IPS-18a (cell line): ENCODE results near the gene CPAMD8.

Experiments
- H3K27ac ChIP-seq: one replicate; pipeline ENCODE4 v1.5.1; 2013; ENCODE audit warnings: low read length
- H3K27me3 ChIP-seq: one replicate; pipeline ENCODE4 v1.6.1; 2013; ENCODE audit warnings: mild to moderate bottlenecking, low read length; ENCODE audit not compliant: control insufficient read depth, insufficient read depth
- H3K36me3 ChIP-seq: one replicate; pipeline ENCODE4 v1.6.1; 2013; ENCODE audit warnings: low read depth, low read length; ENCODE audit not compliant: control insufficient read depth
- H3K4me1 ChIP-seq: one replicate; pipeline ENCODE4 v1.6.1; 2013; ENCODE audit warnings: low read depth, low read length; ENCODE audit not compliant: control insufficient read depth
- H3K4me3 ChIP-seq: one replicate; pipeline ENCODE4 v1.5.1; 2013; ENCODE audit warnings: low read length
- H3K9ac ChIP-seq: one replicate; pipeline ENCODE4 v1.6.1; 2013; ENCODE audit warnings: mild to moderate bottlenecking, low read length, moderate library complexity
- H3K9me3 ChIP-seq: one replicate; pipeline ENCODE4 v1.6.1; 2013; ENCODE audit warnings: low read depth, low read length; ENCODE audit not compliant: control insufficient read depth

The CPAMD8 gene

GRCh38 chr19:17061205-17061604 lies 34.6 kb upstream of the CPAMD8 start:
- H3K27ac ChIP-seq: no peak overlapping the region
- H3K4me3 ChIP-seq: no peak overlapping the region
- H3K9me3 ChIP-seq: peaks cover 14% of the 10 kb centered on the region
- no peak overlapping the region for H3K9ac ChIP-seq
- H3K4me1 ChIP-seq: no peaks in the 10 kb centered on the region
- H3K27me3 ChIP-seq: no peaks in the 10 kb centered on the region
- H3K36me3 ChIP-seq: peaks cover 37% of the 10 kb centered on the region

DNA sequence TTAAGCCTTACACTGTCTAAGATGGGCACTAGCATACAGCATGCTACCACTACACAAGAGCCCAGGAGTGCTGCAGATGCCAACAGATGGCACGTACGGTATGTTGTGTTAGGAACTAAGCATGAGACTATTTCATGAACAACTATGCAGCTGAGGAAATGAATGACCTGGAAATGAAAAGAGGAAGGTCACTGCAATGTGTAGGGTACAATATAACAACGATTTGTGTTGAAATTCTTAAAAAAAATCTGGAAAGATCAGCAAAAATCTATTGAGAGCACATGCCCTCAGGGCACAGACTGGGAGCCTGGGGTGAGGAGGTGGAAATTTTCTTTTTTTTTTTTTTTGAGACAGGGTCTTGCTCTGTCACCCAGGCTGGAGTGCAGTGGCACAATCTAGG lies 34.2 kb upstream of the CPAMD8 start:
- Histone ChIP-seq H3K4me1 (no peaks in the 10 kb centered on the region), H3K27me3 (no peaks in the 10 kb centered on the region), H3K4me3 (no peak overlapping the region), H3K9ac (no peak overlapping the region), H3K9me3 (peaks cover 14% of the 10 kb centered on the region), H3K36me3 (peaks cover 35% of the 10 kb centered on the region), H3K27ac (no peak overlapping the region)

GRCh38 chr19:17058236-17058635 lies 31.6 kb upstream of the CPAMD8 start:
- Histone ChIP-seq H3K9ac (no peak overlapping the region), H3K36me3 (peaks cover 49% of the 10 kb centered on the region), H3K4me3 (no peak overlapping the region), H3K4me1 (no peaks in the 10 kb centered on the region), H3K27me3 (no peaks in the 10 kb centered on the region), H3K9me3 (peaks cover 14% of the 10 kb centered on the region), H3K27ac (no peak overlapping the region)

GRCh38 chr19:17055636-17056035 lies 29.0 kb upstream of the CPAMD8 start:
- Histone ChIP-seq H3K36me3 (peaks cover 61% of the 10 kb centered on the region), H3K27me3 (no peaks in the 10 kb centered on the region), H3K4me3 (no peak overlapping the region), H3K9ac (no peak overlapping the region), H3K4me1 (no peaks in the 10 kb centered on the region), H3K27ac (no peak overlapping the region), H3K9me3 (peaks cover 14% of the 10 kb centered on the region)

GRCh38 chr19:17054746-17055145 lies 28.1 kb upstream of the CPAMD8 start:
- Histone ChIP-seq H3K27me3 (no peaks in the 10 kb centered on the region), H3K9me3 (peaks cover 14% of the 10 kb centered on the region), H3K9ac (no peak overlapping the region), H3K36me3 (peaks cover 65% of the 10 kb centered on the region), H3K27ac (no peak overlapping the region), H3K4me1 (no peaks in the 10 kb centered on the region), H3K4me3 (no peak overlapping the region)

DNA sequence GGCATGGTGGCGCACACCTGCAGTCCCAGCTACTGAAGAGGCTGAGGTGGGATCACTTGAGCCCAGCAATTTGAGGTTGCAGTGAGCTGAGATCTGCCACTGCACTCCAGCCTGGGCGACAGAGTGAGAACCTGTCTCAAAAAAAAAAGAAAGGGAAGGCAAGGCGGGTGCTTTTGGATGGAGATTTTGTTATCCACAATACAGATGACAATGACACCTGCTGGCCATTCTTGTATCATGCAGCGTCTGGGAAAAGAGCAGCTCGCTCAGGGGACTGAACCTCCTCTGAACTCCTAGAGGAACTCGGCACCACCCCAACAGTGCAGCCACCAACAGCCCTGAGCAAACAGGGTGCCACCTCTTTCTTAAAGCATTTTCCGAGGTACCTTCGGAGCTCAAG lies 25.8 kb upstream of the CPAMD8 start:
- H3K4me1 ChIP-seq: no peaks in the 10 kb centered on the region
- no peaks in the 10 kb centered on the region for H3K27me3 ChIP-seq
- no peak overlapping the region for H3K4me3 ChIP-seq
- peaks cover 53% of the 10 kb centered on the region for H3K36me3 ChIP-seq
- H3K27ac ChIP-seq: no peak overlapping the region
- peaks cover under 1% of the 10 kb centered on the region for H3K9me3 ChIP-seq
- H3K9ac ChIP-seq: no peak overlapping the region

DNA sequence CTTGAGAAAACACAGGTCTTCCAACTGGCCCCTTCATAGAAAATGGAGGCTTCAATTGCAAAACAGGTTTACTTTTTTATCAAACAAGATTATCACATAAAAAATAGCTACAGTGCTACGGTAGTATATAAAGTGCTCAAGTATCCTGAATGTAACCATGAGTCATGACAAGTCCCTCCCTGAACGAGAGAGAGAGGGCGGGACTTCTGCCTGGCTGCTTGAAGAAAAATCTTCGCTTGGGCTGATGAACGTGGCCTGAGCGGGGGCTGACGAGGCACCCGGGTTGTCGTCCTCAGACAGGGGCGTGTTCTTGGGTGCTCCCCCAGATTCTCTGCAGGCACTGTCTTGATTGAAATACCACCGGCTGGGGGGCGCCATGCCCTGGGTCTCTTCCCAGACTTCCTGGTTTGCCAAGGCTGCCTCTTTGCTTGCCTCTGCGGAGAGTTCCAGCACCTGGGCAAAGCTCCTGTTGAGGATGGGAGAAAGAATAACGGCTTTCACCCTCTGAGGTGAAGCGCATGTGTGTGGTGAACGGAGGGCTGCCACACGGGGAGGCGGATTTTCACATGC lies 23.2 kb upstream of the CPAMD8 start:
- Histone ChIP-seq H3K36me3 (peaks cover 47% of the 10 kb centered on the region), H3K9ac (no peak overlapping the region), H3K27ac (no peak overlapping the region), H3K27me3 (no peaks in the 10 kb centered on the region), H3K4me1 (no peaks in the 10 kb centered on the region), H3K9me3 (no peaks in the 10 kb centered on the region), H3K4me3 (no peak overlapping the region)

DNA sequence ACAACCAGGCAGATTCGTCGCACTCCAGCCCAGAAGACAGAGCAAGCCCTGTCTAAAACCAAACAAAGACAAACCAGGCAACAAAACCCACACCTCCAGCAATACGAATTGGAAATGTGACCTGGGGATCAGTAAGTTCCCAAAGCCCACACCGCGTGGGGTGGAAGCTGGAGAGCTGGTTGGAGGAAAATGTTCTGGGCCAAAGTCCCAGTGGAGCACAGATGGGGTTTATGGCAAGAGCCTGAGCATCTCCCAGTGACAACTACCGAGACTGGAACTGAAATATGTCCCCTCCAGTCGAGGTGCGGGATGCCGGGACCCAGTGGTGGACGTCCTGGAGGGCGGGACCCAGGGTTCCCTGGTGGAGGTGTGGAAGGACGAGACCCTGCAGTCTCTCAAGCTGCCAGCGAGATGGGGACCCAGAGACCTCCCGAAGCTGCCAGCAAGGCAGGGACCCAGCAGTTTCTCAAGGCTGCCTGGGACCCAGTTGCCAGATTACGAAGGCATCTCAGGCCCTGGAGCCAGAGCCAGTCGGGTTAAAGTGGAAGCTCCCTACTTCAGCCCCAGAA lies 22.4 kb upstream of the CPAMD8 start:
- Histone ChIP-seq H3K9me3 (no peaks in the 10 kb centered on the region), H3K27me3 (no peaks in the 10 kb centered on the region), H3K27ac (no peak overlapping the region), H3K36me3 (peaks cover 42% of the 10 kb centered on the region), H3K9ac (no peak overlapping the region), H3K4me3 (no peak overlapping the region), H3K4me1 (no peaks in the 10 kb centered on the region)

- Histone ChIP-seq H3K36me3 (peaks cover 21% of the 10 kb centered on the region), H3K27me3 (no peaks in the 10 kb centered on the region), H3K4me3 (no peak overlapping the region), H3K27ac (no peak overlapping the region), H3K9ac (no peak overlapping the region), H3K4me1 (no peaks in the 10 kb centered on the region), H3K9me3 (no peaks in the 10 kb centered on the region)
Observed at GRCh38 chr19:17045907-17046502, 19.4 kb upstream of the CPAMD8 start.

DNA sequence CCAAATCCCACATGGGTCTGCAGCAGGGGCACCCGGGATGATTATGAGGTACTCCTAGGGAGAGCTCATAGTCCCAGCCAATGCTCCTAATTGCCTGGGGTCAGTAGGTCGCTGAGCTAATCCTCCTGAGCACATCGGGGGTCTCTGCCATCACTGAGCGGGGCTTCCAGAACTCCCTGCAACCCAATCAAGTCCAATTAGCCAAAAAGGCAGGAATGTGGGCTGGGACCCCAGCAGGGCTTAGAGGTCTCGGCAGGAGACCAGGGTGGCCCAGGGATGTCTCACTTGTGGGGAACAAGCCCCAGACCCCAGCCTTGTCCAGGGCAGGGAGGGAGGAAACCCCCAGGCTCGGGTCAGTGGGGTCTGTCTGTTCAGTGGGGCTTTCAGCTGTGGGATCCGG lies 17.1 kb upstream of the CPAMD8 start:
- Histone ChIP-seq H3K27ac (no peak overlapping the region), H3K27me3 (no peaks in the 10 kb centered on the region), H3K36me3 (peaks cover under 1% of the 10 kb centered on the region), H3K4me3 (no peak overlapping the region), H3K9ac (no peak overlapping the region), H3K4me1 (no peaks in the 10 kb centered on the region), H3K9me3 (no peaks in the 10 kb centered on the region)

DNA sequence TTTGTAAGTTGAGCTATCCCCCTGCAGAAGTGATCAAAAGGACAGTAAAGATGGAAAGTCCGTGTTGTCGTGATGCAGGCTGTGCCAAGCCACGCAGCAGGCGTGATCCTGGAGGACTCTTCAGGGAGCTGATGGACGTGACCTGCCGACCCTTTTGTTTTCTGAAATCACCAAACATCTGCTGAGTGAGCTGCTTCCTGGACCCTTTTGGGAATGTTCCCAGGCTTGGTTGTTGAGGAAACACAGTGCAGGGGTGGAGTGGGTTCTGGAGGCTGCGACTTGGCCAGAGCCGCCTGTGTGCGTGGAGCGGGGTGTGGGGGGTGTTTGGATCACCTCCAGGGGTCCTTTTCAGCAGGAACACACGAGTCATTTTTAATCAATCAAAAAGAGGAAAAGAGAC lies 15.4 kb upstream of the CPAMD8 start:
- no peak overlapping the region for H3K9ac ChIP-seq
- no peak overlapping the region for H3K27ac ChIP-seq
- H3K4me1 ChIP-seq: no peaks in the 10 kb centered on the region
- no peaks in the 10 kb centered on the region for H3K9me3 ChIP-seq
- no peaks in the 10 kb centered on the region for H3K27me3 ChIP-seq
- H3K36me3 ChIP-seq: no peaks in the 10 kb centered on the region
- H3K4me3 ChIP-seq: no peak overlapping the region

GRCh38 chr19:17037966-17038500 lies 11.4 kb upstream of the CPAMD8 start:
- H3K4me1 ChIP-seq: no peaks in the 10 kb centered on the region
- H3K27me3 ChIP-seq: no peaks in the 10 kb centered on the region
- H3K4me3 ChIP-seq: no peak overlapping the region

More at GRCh38 chr19:17037966-17038500, 11.4 kb upstream of the CPAMD8 start:
- Histone ChIP-seq H3K27ac (no peak overlapping the region), H3K36me3 (no peaks in the 10 kb centered on the region), H3K9ac (no peak overlapping the region), H3K9me3 (no peaks in the 10 kb centered on the region)
